Neural crest cell (in vitro differentiated cells): ENCODE results near the gene AFF2. TPM values are rescaled to one million over a fixed set of nuclear protein-coding genes. Genes with fewer than 3 reads are reported as not detected.
"Not testable (repeated sequence)": the region's sequence is repeated elsewhere in the genome, so short reads cannot be mapped to it uniquely, and the experiment has no call there.

Experiments used
- DNase-seq: peaks from one replicate; pipeline ENCODE4 v3.0.0; 2021; ENCODE audit warnings: low read depth, mixed read lengths, low spot score
- H3K27ac Mint-ChIP-seq: one replicate; pipeline ENCODE4 v1.8.0; 2021; ENCODE audit warnings: mild to moderate bottlenecking, mixed read lengths; ENCODE audit not compliant: unreplicated experiment
- H3K27me3 Mint-ChIP-seq: 2 replicates; pipeline ENCODE4 v1.8.0; 2021; ENCODE audit warnings: low read depth, mild to moderate bottlenecking, mixed read lengths
- H3K36me3 Mint-ChIP-seq: 2 replicates; pipeline ENCODE4 v1.8.0; 2021; ENCODE audit warnings: low read depth, mild to moderate bottlenecking, mixed read lengths
- H3K4me1 Mint-ChIP-seq: 2 replicates; pipeline ENCODE4 v1.8.0; 2021; ENCODE audit warnings: mixed read lengths
- H3K4me3 Mint-ChIP-seq: one replicate; pipeline ENCODE4 v1.8.0; 2021; ENCODE audit warnings: mild to moderate bottlenecking, mixed read lengths
- H3K9me3 Mint-ChIP-seq: 2 replicates; pipeline ENCODE4 v1.8.0; 2021; ENCODE audit warnings: mixed read lengths
- total RNA-seq: library from RNA; stranded (reverse); gene quantifications from 2 replicates; pipeline ENCODE4 v1.2.1, GENCODE V29; 2021
- TF ChIP-seq, protein P1 (sequence below): fragments of 200-600 bp; sonication (generic); conservative IDR thresholded peaks from 2 replicates; pipeline ENCODE4 v1.5.0; 2021; ENCODE audit warnings: antibody characterized with exemption, mild to moderate bottlenecking

The AFF2 gene
- total RNA-seq, 1 donor from 2014 or later = 15.4 TPM

DNA sequence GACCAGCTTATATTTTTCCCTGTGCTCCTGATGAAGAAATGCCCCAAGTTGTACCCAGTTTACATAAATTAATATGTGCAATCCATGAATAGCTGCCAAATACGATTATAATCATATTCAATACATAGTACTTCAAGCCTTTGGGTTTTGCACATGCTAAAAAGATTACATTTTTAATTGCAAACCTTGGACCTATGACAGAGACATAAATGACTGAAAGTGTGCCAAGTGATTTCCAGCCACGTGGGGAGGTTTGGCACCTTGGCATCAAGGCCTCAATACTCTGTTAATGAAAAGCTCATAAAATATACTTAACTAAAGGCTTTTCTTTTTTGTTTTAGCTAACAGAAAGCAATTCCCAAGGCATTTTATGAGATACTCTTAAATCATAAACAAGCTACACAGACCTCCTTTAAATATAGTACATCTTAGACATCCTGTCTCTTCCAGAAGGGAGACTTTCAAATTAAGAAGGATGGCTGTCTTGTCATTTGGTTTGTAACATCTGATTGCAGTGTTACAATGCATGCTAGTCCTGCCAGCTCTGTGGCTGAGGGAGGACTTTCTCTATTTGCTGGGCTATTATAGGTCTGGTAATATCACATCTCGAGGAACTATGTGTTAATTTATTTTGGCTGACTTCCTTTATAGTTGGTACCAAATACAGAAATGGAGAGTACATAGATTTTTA lies 404.1 kb downstream of the AFF2 start:
- H3K9me3 Mint-ChIP-seq = peaks cover 5% of the 10 kb centered on the region

DNA sequence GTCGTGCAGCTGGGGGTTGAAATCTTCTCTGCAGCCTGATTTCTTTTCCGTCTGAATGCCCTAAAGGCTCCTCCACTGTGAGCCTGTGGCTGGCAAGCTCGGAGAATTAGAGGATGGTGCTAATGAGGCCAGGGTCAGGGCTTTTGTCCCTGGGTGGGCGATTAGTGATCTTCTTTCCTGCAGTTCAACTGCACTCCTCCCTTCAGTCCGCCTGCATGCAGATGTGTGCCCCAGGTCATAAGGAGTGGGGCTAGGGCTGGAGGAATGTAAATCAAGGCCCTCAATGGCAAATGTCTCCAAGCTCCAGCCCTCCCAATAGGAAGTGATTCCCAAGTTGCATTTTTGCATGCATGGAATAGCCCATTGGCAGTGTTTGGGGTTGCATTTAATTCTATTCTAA lies 405.0 kb downstream of the AFF2 start:
- H3K4me3 Mint-ChIP-seq = no peak overlapping the region
- no peak overlapping the region for H3K27ac Mint-ChIP-seq
- no peak for DNase-seq
- TF ChIP-seq, protein P1, sequence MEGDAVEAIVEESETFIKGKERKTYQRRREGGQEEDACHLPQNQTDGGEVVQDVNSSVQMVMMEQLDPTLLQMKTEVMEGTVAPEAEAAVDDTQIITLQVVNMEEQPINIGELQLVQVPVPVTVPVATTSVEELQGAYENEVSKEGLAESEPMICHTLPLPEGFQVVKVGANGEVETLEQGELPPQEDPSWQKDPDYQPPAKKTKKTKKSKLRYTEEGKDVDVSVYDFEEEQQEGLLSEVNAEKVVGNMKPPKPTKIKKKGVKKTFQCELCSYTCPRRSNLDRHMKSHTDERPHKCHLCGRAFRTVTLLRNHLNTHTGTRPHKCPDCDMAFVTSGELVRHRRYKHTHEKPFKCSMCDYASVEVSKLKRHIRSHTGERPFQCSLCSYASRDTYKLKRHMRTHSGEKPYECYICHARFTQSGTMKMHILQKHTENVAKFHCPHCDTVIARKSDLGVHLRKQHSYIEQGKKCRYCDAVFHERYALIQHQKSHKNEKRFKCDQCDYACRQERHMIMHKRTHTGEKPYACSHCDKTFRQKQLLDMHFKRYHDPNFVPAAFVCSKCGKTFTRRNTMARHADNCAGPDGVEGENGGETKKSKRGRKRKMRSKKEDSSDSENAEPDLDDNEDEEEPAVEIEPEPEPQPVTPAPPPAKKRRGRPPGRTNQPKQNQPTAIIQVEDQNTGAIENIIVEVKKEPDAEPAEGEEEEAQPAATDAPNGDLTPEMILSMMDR = no peak
- peaks cover 16% of the 10 kb centered on the region for H3K36me3 Mint-ChIP-seq
- peaks cover 10% of the 10 kb centered on the region for H3K4me1 Mint-ChIP-seq
- H3K27me3 Mint-ChIP-seq = no peaks in the 10 kb centered on the region
- H3K9me3 Mint-ChIP-seq = peaks cover 5% of the 10 kb centered on the region

More for the DNA sequence above, 404.1 kb downstream of the AFF2 start:
- peaks cover 10% of the 10 kb centered on the region for H3K4me1 Mint-ChIP-seq
- TF ChIP-seq, protein P1 = no peak
- no peak overlapping the region for H3K27ac Mint-ChIP-seq
- no peak overlapping the region for H3K4me3 Mint-ChIP-seq
- no peaks in the 10 kb centered on the region for H3K27me3 Mint-ChIP-seq
- DNase-seq = no peak
- peaks cover 16% of the 10 kb centered on the region for H3K36me3 Mint-ChIP-seq

DNA sequence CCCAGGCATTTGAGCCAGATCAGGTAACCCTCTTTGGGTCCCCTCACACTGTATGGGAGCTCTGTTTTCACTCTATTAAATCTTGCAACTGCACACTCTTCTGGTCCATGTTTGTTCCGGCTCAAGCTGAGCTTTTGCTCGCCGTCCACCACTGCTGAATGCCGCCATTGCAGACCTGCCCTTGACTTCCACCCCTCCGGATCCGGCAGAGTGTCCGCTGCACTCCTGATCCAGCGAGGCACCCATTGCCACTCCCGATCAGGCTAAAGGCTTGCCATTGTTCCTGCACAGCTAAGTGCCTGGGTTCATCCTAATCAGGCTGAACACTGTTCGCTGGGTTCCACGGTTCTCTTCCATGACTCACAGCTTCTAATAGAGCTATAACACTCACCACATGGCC lies 406.2 kb downstream of the AFF2 start:
- DNase-seq, H3K27me3 Mint-ChIP-seq, H3K4me3 Mint-ChIP-seq, H3K9me3 Mint-ChIP-seq, H3K4me1 Mint-ChIP-seq, H3K27ac Mint-ChIP-seq: not testable (repeated sequence)
- peaks cover 16% of the 10 kb centered on the region for H3K36me3 Mint-ChIP-seq

DNA sequence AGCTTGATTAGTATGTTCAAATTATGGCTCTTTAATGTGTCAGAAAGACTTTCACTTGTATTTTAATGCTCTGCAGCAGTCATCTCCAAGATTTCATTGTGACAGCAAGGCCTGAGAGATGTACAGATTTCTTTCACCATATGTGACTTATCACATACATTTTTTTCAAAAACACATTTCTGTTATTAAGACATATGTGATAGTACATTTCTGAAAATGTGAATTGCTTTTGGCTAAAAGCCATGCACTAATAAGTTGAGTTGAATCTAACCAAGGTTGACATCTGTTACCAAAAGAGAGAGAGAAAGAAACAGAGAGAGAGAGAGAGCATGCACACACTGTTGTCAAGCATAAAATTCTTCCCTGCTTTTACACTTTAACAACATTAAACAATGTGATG lies 409.3 kb downstream of the AFF2 start:
- TF ChIP-seq, protein P1 = no peak
- no peak overlapping the region for H3K4me3 Mint-ChIP-seq
- no peaks in the 10 kb centered on the region for H3K27me3 Mint-ChIP-seq
- H3K27ac Mint-ChIP-seq = no peak overlapping the region
- peaks cover 22% of the 10 kb centered on the region for H3K4me1 Mint-ChIP-seq
- peaks cover 16% of the 10 kb centered on the region for H3K36me3 Mint-ChIP-seq
- H3K9me3 Mint-ChIP-seq = peaks cover 8% of the 10 kb centered on the region
- no peak for DNase-seq

DNA sequence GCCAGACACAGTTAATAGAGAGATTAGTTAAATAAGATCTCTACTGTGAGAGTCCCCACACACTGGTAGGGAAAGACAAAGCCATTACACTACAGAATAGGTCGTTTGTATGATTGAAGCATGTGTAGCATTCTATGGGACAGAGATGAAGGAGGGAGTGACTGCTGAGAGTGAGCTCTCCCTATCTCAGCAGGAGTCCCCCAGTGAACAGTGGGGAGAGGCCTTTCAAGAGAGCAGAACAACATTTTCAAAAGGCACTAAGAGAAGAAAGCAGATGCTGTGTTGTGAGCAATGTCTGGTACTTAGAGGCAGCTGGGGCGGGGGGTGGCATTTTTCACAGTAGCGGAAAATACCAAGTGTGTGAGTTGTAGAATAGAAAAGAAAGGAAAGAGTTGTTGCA lies 413.6 kb downstream of the AFF2 start:
- H3K4me1 Mint-ChIP-seq = peaks cover 14% of the 10 kb centered on the region
- peaks cover 4% of the 10 kb centered on the region for H3K9me3 Mint-ChIP-seq
- TF ChIP-seq, protein P1 = no peak
- H3K36me3 Mint-ChIP-seq = peaks cover 5% of the 10 kb centered on the region
- H3K4me3 Mint-ChIP-seq = no peak overlapping the region
- DNase-seq = no peak
- H3K27ac Mint-ChIP-seq = peak overlapping the region; percentile 70
- no peaks in the 10 kb centered on the region for H3K27me3 Mint-ChIP-seq

DNA sequence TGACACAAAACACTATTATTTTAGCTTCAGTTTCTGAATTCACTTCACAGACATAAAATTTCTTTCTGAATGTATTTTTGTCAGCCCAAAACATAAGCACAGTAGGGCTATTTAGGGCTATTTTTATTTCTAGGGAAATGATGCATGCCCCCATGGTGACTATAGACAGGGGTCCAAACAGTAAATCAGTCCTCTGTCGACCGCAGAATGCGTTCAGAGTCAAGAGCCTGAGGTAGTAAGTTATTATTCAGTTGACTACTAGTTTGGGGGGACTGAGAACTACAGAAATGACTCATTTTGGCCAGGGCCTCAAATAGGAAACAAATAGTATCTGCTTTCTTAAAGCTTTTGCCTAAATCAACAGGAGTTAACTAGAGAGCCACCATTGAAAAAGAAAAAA lies 414.4 kb downstream of the AFF2 start:
- peaks cover 14% of the 10 kb centered on the region for H3K4me1 Mint-ChIP-seq
- H3K27me3 Mint-ChIP-seq = no peaks in the 10 kb centered on the region
- H3K36me3 Mint-ChIP-seq = peaks cover 2% of the 10 kb centered on the region
- TF ChIP-seq, protein P1 = no peak
- no peak overlapping the region for H3K27ac Mint-ChIP-seq
- H3K4me3 Mint-ChIP-seq = no peak overlapping the region
- peaks cover 4% of the 10 kb centered on the region for H3K9me3 Mint-ChIP-seq
- no peak for DNase-seq
